ENCODE data around the gene TTF2. TPM values are rescaled to one million over a fixed set of nuclear protein-coding genes. Genes with fewer than 3 reads are reported as not detected.

The TTF2 gene
- total RNA-seq, 1 experiment from 2014 or later: 31.9 TPM

DNA sequence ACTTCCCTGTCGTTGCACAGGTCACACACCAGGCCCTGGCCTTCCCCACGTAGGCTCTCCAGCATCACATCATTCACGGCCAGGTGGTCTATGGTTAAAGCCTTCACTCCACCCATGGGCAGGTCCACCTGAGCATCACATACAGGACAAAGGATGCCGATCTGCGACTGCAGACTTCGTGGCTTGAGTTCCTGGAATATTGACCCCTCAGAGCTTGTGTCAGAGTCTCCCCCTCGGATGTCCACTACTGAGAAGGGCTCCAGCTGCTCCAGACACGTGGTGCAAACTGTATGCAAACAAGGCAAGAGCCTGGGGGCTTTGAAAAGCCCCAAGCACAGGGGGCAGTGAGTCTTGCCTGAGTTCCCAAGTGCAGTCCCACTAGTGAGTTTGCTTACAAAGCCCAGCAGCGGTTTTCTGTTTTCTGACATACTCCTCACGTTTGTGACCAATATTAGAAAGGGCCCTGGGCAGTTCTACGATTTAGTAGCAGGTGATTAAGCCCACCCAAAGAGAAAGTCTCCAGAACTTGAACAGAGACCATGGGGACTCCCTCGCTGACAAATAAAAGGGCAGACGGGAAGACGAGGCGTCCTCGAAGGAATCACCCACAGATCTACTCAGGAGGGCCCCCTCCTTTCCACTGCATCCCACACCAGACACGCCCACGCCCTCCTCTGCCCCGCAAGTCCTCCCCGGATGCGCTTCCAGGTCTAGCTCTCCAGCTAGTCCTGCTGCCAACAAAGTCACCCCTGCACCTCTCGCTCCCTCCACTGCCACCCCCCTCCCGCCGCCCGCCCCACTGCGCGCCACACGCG is 60.9 kb downstream of the TTF2 start:
- H3K36me3 Mint-ChIP-seq (ENCODE audit: insufficient read depth, unreplicated experiment): no peaks in the 10 kb centered on the region
- CTCF ChIA-PET: interaction anchor here (0.6 to 3.4 kb wide), 2 partner anchors 61 to 163 kb away, joined by 4 to 23 read pairs; partner anchors contain the start of gene TTF2

DNA sequence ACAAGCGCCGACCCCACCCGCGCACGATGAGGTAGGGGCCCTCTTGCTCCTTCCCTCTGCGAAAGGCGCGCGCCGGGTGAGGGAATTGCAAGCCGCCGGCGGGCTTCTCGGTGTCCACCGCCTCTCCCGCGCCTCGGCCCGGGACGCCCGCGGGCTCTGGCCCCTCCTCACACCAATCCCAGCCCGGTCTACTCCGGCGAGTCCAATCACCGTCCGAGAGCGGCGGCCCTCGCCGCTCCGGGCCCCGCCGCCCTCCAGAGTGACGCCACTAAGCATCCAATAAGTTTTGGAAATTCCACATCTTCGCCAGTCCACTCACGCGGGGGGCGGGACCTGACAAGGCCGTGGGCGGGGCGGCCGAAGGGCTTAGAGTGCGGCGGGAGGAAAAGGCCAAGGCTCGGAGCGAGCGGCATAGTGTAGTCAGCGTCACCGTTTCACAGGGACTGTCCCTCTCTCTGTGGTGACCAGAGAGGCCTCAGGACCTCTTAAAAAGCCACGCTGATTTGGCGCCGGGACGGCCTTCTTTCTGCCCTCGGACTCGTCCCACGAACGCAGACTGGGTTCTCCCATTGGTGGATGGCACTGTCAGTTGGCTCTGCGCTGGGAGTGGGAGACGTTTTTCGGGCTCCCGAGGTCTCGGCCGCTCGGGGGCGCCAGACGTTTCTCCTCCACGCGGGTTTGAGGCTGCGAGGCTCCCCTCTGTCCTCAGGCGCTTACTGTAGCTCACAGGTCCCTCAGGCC is 61.6 kb downstream of the TTF2 start, which contains the start of gene TRIM45:
TRIM45 (minus strand) TSS at position 161 of the 741 bp plus-strand sequence. CDS start 548 bp downstream, outside the sequence.
- Mint-ChIP-seq H3K4me1 (ENCODE audit: low read depth, unreplicated experiment) (peaks cover 12% of the 10 kb centered on the region), H3K27ac (ENCODE audit: unreplicated experiment) (peak within 1 kb of the TSS; percentile 90), H3K27me3 (ENCODE audit: insufficient read depth, unreplicated experiment) (no peaks in the 10 kb centered on the region), H3K4me3 (ENCODE audit: unreplicated experiment) (peak within 1 kb of the TSS; percentile 87), H3K9me3 (ENCODE audit: unreplicated experiment) (no peaks in the 10 kb centered on the region), H3K36me3 (ENCODE audit: insufficient read depth, unreplicated experiment) (no peaks in the 10 kb centered on the region)
- ChIA-PET CTCF (interaction anchor here (1.0 to 3.4 kb wide), 4 partner anchors 62 to 164 kb away, joined by 3 to 23 read pairs (median 6); partner anchors contain the start of gene TTF2), POLR2A (interaction anchor here (0.7 kb wide), 2 partner anchors 27 to 163 kb away, joined by 3 to 4 read pairs; no protein-coding TSS in a partner anchor)
- Histone ChIP-seq H3K36me3 (ENCODE audit: control insufficient read depth, insufficient read depth, low read length) (no peaks in the 10 kb centered on the region), H3K27me3 (replicated peaks; ENCODE audit: control insufficient read depth, insufficient read depth, low read length) (no peaks in the 10 kb centered on the region), H3K9me3 (no peaks in the 10 kb centered on the region), H3K4me1 (0 out of 2 replicates have a peak, but pooled peaks cover 5% of the 10 kb centered on the region), H3K4me3 (ENCODE audit: low read depth, low read length) (peak within 1 kb of the TSS; percentile 72)
- TF ChIP-seq, protein P1, sequence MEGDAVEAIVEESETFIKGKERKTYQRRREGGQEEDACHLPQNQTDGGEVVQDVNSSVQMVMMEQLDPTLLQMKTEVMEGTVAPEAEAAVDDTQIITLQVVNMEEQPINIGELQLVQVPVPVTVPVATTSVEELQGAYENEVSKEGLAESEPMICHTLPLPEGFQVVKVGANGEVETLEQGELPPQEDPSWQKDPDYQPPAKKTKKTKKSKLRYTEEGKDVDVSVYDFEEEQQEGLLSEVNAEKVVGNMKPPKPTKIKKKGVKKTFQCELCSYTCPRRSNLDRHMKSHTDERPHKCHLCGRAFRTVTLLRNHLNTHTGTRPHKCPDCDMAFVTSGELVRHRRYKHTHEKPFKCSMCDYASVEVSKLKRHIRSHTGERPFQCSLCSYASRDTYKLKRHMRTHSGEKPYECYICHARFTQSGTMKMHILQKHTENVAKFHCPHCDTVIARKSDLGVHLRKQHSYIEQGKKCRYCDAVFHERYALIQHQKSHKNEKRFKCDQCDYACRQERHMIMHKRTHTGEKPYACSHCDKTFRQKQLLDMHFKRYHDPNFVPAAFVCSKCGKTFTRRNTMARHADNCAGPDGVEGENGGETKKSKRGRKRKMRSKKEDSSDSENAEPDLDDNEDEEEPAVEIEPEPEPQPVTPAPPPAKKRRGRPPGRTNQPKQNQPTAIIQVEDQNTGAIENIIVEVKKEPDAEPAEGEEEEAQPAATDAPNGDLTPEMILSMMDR (IDR thresholded peaks at IDR 0.05; ENCODE audit: insufficient read depth in 1 of 2, low read depth in 1 of 2, low read length in 1 of 2, severe bottlenecking in 1 of 2, unreplicated experiment in 1 of 2): peak; percentile 54 to 65
- BruUV-seq (replicated peaks): no TSS peak
- intact Hi-C loops (cut with micrococcal nuclease; ENCODE audit: unreplicated experiment): loop anchor here (1.0 kb wide), 2 partner anchors 61 to 163 kb away; partner anchors contain the start of gene TTF2
- peak; percentile 93 to 94 for DNase-seq

More for the DNA sequence above, 60.9 kb downstream of the TTF2 start:
- Histone ChIP-seq H3K9me3 (no peaks in the 10 kb centered on the region), H3K27me3 (replicated peaks; ENCODE audit: control insufficient read depth, insufficient read depth, low read length) (no peaks in the 10 kb centered on the region), H3K4me3 (ENCODE audit: low read depth, low read length) (peak overlapping the region; percentile 72), H3K36me3 (ENCODE audit: control insufficient read depth, insufficient read depth, low read length) (no peaks in the 10 kb centered on the region), H3K4me1 (0 out of 2 replicates have a peak, but pooled peaks cover 5% of the 10 kb centered on the region)
- Mint-ChIP-seq H3K9me3 (ENCODE audit: unreplicated experiment) (no peaks in the 10 kb centered on the region), H3K27me3 (ENCODE audit: insufficient read depth, unreplicated experiment) (no peaks in the 10 kb centered on the region), H3K27ac (ENCODE audit: unreplicated experiment) (peak overlapping the region; percentile 90), H3K4me3 (ENCODE audit: unreplicated experiment) (peak overlapping the region; percentile 87), H3K4me1 (ENCODE audit: low read depth, unreplicated experiment) (peaks cover 12% of the 10 kb centered on the region)
- POLR2A ChIA-PET: no interaction called here
- peak in 1 of 2 experiments; percentile 1 for DNase-seq
- TF ChIP-seq, protein P1 (IDR thresholded peaks at IDR 0.05; ENCODE audit: insufficient read depth in 1 of 2, low read depth in 1 of 2, low read length in 1 of 2, severe bottlenecking in 1 of 2, unreplicated experiment in 1 of 2): no peak
- BruUV-seq (replicated peaks): TSS peak; percentile 37
- intact Hi-C loops (cut with micrococcal nuclease; ENCODE audit: unreplicated experiment): loop anchor here (1.0 kb wide), 1 partner anchor 61 kb away; the partner anchor contains the start of gene TTF2

Data from Caco-2 (cell line).